HepG2 (cell line): ENCODE data around the gene GNL1. TPM values are rescaled to one million over a fixed set of nuclear protein-coding genes. Genes with fewer than 3 reads are reported as not detected.

Source experiments
- CEBPB ChIP-seq: IDR thresholded peaks from 2 replicates; pipeline ENCODE4 v1.6.1; 2011; ENCODE audit warnings: low read depth, low read length, improper control_type of control experiment, borderline replicate concordance
- MAFK ChIP-seq, 2 experiments: IDR thresholded peaks in 1 of 2; conservative IDR thresholded peaks in 1 of 2; 2 replicates each; pipeline ENCODE4 v1.6.1; 2011; ENCODE audit warnings: improper control_type of control experiment in 2 of 2, low read length in 2 of 2
- NCOR1 ChIP-seq: fragments of 200-600 bp; sonication (generic); IDR thresholded peaks from 2 replicates; pipeline ENCODE4 v1.7.0; 2017; ENCODE audit warnings: antibody characterized with exemption, low read length, borderline replicate concordance
- NFIB ChIP-seq: sonication (generic); formaldehyde crosslinking; IDR thresholded peaks from 2 replicates; pipeline ENCODE4 v1.9.0; 2021; ENCODE audit warnings: missing genetic modification reagents, mild to moderate bottlenecking, borderline replicate concordance
- PAF1 ChIP-seq: IDR thresholded peaks from 2 replicates; pipeline ENCODE4 v1.6.1; 2016; ENCODE audit warnings: missing genetic modification reagents, missing compliant biosample characterization
- SMYD3 ChIP-seq: sonication (generic); formaldehyde crosslinking; IDR thresholded peaks from 2 replicates; pipeline ENCODE4 v1.8.1; 2023; ENCODE audit warnings: mild to moderate bottlenecking, missing genetic modification reagents
- SRSF1 ChIP-seq: fragments of 200-400 bp; formaldehyde crosslinking; optimal IDR thresholded peaks from 2 replicates; pipeline ENCODE3; 2017; ENCODE audit warnings: mild to moderate bottlenecking, low read depth, low read length, moderate library complexity
- TRAFD1 ChIP-seq: sonication (generic); formaldehyde crosslinking; IDR thresholded peaks from 2 replicates; pipeline ENCODE4 v1.5.1; 2020; ENCODE audit warnings: missing genetic modification reagents, mild to moderate bottlenecking, borderline replicate concordance
- ZNF232 ChIP-seq: sonication (generic); formaldehyde crosslinking; IDR thresholded peaks from 2 replicates; pipeline ENCODE4 v1.4.0; 2020; ENCODE audit warnings: missing genetic modification reagents, borderline replicate concordance
- ZNF800 ChIP-seq: sonication (generic); formaldehyde crosslinking; IDR thresholded peaks from 2 replicates; pipeline ENCODE4 v1.4.0; 2020; ENCODE audit warnings: missing genetic modification reagents
- polyA plus RNA-seq, 8 experiments: library from polyadenylated mRNA; depleted of rRNA in 3 of 8; stranded (reverse) in 7 of 8; unstranded in 1 of 8; fragments of >200 nt; fragmentation: Illumina TruSeq in 4 of 8; extraction: Trizol in 4 of 8; gene quantifications; 2 replicates each; pipeline versions ENCODE4 v1.2.1 to v1.2.3, GENCODE V29; 2011 to 2016; ENCODE audit warnings: low read depth in 4 of 8, missing spikeins in 1 of 8, mixed read lengths in 1 of 8; ENCODE audit not compliant: insufficient read depth in 1 of 8
- total RNA-seq, 5 experiments: library from RNA; depleted of rRNA; stranded (reverse); fragments of >200 nt; fragmentation: Illumina TruSeq; extraction: Trizol; gene quantifications; 2 replicates each; pipeline ENCODE4 v1.2.3, GENCODE V29; 2016; ENCODE audit warnings: low read depth in 1 of 5
- TF ChIP-seq, protein P1 (sequence below): sonication (generic); formaldehyde crosslinking; IDR thresholded peaks from 2 replicates; pipeline ENCODE4 v1.5.1; 2020; ENCODE audit warnings: mild to moderate bottlenecking, missing genetic modification reagents, borderline replicate concordance
- TF ChIP-seq, protein P2 (sequence below): IDR thresholded peaks from 2 replicates; pipeline ENCODE4 v1.6.1; 2016; ENCODE audit warnings: missing compliant biosample characterization, missing genetic modification reagents, borderline replicate concordance
- TF ChIP-seq, protein P3 (sequence below): sonication (generic); formaldehyde crosslinking; IDR thresholded peaks from 2 replicates; pipeline ENCODE4 v1.5.1; 2020; ENCODE audit warnings: mild to moderate bottlenecking, moderate library complexity, missing genetic modification reagents

GNL1 gene
- total and polyA plus RNA-seq, 2 of the 13 experiments (the other 11 are each of a cell fraction or from before 2014, with no cell fraction given) = 35.0 to 55.6 TPM

- no peak for TF ChIP-seq ZNF800
- TF ChIP-seq, protein P1, sequence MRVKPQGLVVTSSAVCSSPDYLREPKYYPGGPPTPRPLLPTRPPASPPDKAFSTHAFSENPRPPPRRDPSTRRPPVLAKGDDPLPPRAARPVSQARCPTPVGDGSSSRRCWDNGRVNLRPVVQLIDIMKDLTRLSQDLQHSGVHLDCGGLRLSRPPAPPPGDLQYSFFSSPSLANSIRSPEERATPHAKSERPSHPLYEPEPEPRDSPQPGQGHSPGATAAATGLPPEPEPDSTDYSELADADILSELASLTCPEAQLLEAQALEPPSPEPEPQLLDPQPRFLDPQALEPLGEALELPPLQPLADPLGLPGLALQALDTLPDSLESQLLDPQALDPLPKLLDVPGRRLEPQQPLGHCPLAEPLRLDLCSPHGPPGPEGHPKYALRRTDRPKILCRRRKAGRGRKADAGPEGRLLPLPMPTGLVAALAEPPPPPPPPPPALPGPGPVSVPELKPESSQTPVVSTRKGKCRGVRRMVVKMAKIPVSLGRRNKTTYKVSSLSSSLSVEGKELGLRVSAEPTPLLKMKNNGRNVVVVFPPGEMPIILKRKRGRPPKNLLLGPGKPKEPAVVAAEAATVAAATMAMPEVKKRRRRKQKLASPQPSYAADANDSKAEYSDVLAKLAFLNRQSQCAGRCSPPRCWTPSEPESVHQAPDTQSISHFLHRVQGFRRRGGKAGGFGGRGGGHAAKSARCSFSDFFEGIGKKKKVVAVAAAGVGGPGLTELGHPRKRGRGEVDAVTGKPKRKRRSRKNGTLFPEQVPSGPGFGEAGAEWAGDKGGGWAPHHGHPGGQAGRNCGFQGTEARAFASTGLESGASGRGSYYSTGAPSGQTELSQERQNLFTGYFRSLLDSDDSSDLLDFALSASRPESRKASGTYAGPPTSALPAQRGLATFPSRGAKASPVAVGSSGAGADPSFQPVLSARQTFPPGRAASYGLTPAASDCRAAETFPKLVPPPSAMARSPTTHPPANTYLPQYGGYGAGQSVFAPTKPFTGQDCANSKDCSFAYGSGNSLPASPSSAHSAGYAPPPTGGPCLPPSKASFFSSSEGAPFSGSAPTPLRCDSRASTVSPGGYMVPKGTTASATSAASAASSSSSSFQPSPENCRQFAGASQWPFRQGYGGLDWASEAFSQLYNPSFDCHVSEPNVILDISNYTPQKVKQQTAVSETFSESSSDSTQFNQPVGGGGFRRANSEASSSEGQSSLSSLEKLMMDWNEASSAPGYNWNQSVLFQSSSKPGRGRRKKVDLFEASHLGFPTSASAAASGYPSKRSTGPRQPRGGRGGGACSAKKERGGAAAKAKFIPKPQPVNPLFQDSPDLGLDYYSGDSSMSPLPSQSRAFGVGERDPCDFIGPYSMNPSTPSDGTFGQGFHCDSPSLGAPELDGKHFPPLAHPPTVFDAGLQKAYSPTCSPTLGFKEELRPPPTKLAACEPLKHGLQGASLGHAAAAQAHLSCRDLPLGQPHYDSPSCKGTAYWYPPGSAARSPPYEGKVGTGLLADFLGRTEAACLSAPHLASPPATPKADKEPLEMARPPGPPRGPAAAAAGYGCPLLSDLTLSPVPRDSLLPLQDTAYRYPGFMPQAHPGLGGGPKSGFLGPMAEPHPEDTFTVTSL (CRISPR knock-in tag) = no peak
- peak; percentile 93 for TF ChIP-seq SMYD3 (CRISPR knock-in tag)
- no peak for TF ChIP-seq CEBPB
- no peak; the same call in 1 of the 2 replicates for TF ChIP-seq ZNF232 (CRISPR knock-in tag)
- TF ChIP-seq MAFK (conservative IDR thresholded peaks at IDR 0.05 in 1 of 2, IDR thresholded peaks at IDR 0.05 in 1 of 2; ENCODE audit: low read length in 2 of 2) = peak in 1 of 2 experiments; percentile 19; a peak in 2 of 4 replicates
- TF ChIP-seq NFIB (CRISPR knock-in tag) = no peak; the same call in 1 of the 2 replicates
- peak; percentile 50; the same call in 1 of the 2 replicates for TF ChIP-seq PAF1 (CRISPR knock-in tag)
- TF ChIP-seq SRSF1 = peak; percentile 94
- peak; percentile 42; the same call in 1 of the 2 replicates for TF ChIP-seq NCOR1
- TF ChIP-seq, protein P2, sequence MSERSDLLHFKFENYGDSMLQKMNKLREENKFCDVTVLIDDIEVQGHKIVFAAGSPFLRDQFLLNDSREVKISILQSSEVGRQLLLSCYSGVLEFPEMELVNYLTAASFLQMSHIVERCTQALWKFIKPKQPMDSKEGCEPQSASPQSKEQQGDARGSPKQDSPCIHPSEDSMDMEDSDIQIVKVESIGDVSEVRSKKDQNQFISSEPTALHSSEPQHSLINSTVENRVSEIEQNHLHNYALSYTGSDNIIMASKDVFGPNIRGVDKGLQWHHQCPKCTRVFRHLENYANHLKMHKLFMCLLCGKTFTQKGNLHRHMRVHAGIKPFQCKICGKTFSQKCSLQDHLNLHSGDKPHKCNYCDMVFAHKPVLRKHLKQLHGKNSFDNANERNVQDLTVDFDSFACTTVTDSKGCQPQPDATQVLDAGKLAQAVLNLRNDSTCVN (CRISPR knock-in tag) = peak; percentile 73; the same call in 1 of the 2 replicates
- TF ChIP-seq, protein P3, sequence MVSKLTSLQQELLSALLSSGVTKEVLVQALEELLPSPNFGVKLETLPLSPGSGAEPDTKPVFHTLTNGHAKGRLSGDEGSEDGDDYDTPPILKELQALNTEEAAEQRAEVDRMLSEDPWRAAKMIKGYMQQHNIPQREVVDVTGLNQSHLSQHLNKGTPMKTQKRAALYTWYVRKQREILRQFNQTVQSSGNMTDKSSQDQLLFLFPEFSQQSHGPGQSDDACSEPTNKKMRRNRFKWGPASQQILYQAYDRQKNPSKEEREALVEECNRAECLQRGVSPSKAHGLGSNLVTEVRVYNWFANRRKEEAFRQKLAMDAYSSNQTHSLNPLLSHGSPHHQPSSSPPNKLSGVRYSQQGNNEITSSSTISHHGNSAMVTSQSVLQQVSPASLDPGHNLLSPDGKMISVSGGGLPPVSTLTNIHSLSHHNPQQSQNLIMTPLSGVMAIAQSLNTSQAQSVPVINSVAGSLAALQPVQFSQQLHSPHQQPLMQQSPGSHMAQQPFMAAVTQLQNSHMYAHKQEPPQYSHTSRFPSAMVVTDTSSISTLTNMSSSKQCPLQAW (CRISPR knock-in tag) = peak; percentile 86
- 0 out of 2 replicates have a peak, but pooled peaks have one; percentile 57 for TF ChIP-seq TRAFD1 (CRISPR knock-in tag)
Observed at GRCh38 chr6:30556906-30557682, 805 bp upstream of the GNL1 start, which contains the start of gene PRR3 (continued).
